ENCODE results near the gene DOCK10.

Gene DOCK10

GRCh38 chr2:225042800-225043167 is 516 bp upstream of the DOCK10 start:
- no peak overlapping the region for H3K27ac ChIP-seq
- no peak for DNase-seq (ENCODE audit: low read depth, low spot score)

- no peak overlapping the region for H3K27ac ChIP-seq
- no peak for DNase-seq (ENCODE audit: low read depth, low spot score)
Measured at GRCh38 chr2:225041207-225041850, 939 bp downstream of the DOCK10 start.

GRCh38 chr2:225040856-225041206 is 1.4 kb downstream of the DOCK10 start:
- DNase-seq (ENCODE audit: low read depth, low spot score): no peak
- H3K27ac ChIP-seq: no peak overlapping the region

- DNase-seq (ENCODE audit: low read depth, low spot score): no peak
- no peak overlapping the region for H3K27ac ChIP-seq
Measured at GRCh38 chr2:225040142-225040541, 2.1 kb downstream of the DOCK10 start.

GRCh38 chr2:225038231-225038523 is 4.1 kb downstream of the DOCK10 start:
- no peak overlapping the region for H3K27ac ChIP-seq
- DNase-seq (ENCODE audit: low read depth, low spot score): no peak

GRCh38 chr2:225037415-225038230 is 4.6 kb downstream of the DOCK10 start:
- no peak for DNase-seq (ENCODE audit: low read depth, low spot score)
- H3K27ac ChIP-seq: no peak overlapping the region

- H3K27ac ChIP-seq: no peak overlapping the region
- DNase-seq (ENCODE audit: low read depth, low spot score): no peak
Measured at GRCh38 chr2:225036431-225036830, 5.8 kb downstream of the DOCK10 start.

- H3K27ac ChIP-seq: no peak overlapping the region
- DNase-seq (ENCODE audit: low read depth, low spot score): no peak
Measured at GRCh38 chr2:225033440-225034318, 8.6 kb downstream of the DOCK10 start.

- H3K27ac ChIP-seq: no peak overlapping the region
- no peak for DNase-seq (ENCODE audit: low read depth, low spot score)
Measured at GRCh38 chr2:225032246-225032645, 10.0 kb downstream of the DOCK10 start.

GRCh38 chr2:225031599-225031998 is 10.7 kb downstream of the DOCK10 start:
- no peak for DNase-seq (ENCODE audit: low read depth, low spot score)
- H3K27ac ChIP-seq: no peak overlapping the region

GRCh38 chr2:225030893-225031292 is 11.4 kb downstream of the DOCK10 start:
- no peak for DNase-seq (ENCODE audit: low read depth, low spot score)
- H3K27ac ChIP-seq: no peak overlapping the region

- no peak for DNase-seq (ENCODE audit: low read depth, low spot score)
- no peak overlapping the region for H3K27ac ChIP-seq
Measured at GRCh38 chr2:225030203-225030602, 12.1 kb downstream of the DOCK10 start.

GRCh38 chr2:225028572-225028971 is 13.7 kb downstream of the DOCK10 start:
- no peak overlapping the region for H3K27ac ChIP-seq
- DNase-seq (ENCODE audit: low read depth, low spot score): no peak

GRCh38 chr2:225027061-225027762 is 15.1 kb downstream of the DOCK10 start:
- DNase-seq (ENCODE audit: low read depth, low spot score): no peak
- H3K27ac ChIP-seq: no peak overlapping the region

- DNase-seq (ENCODE audit: low read depth, low spot score): no peak
- no peak overlapping the region for H3K27ac ChIP-seq
Measured at GRCh38 chr2:225025917-225026571, 16.2 kb downstream of the DOCK10 start.

- no peak overlapping the region for H3K27ac ChIP-seq
- no peak for DNase-seq (ENCODE audit: low read depth, low spot score)
Measured at GRCh38 chr2:225022188-225022587, 20.1 kb downstream of the DOCK10 start.

GRCh38 chr2:225020168-225020849 is 22.0 kb downstream of the DOCK10 start:
- DNase-seq (ENCODE audit: low read depth, low spot score): no peak

GRCh38 chr2:225019105-225019504 is 23.2 kb downstream of the DOCK10 start:
- no peak overlapping the region for H3K27ac ChIP-seq
- DNase-seq (ENCODE audit: low read depth, low spot score): no peak

More at GRCh38 chr2:225020168-225020849, 22.0 kb downstream of the DOCK10 start:
- no peak overlapping the region for H3K27ac ChIP-seq

GRCh38 chr2:225017713-225018112 is 24.6 kb downstream of the DOCK10 start:
- no peak overlapping the region for H3K27ac ChIP-seq
- no peak for DNase-seq (ENCODE audit: low read depth, low spot score)

Data from epithelial cell of prostate (primary cell).